Measurements from ENCODE around the gene PDZD2. TPM values are rescaled to one million over a fixed set of nuclear protein-coding genes. Genes with fewer than 3 reads are reported as not detected.

Gene PDZD2
- total and polyA plus RNA-seq, 4 experiments from 2014 or later, result 0.07 to 1.1 (median 0.68) TPM

DNA sequence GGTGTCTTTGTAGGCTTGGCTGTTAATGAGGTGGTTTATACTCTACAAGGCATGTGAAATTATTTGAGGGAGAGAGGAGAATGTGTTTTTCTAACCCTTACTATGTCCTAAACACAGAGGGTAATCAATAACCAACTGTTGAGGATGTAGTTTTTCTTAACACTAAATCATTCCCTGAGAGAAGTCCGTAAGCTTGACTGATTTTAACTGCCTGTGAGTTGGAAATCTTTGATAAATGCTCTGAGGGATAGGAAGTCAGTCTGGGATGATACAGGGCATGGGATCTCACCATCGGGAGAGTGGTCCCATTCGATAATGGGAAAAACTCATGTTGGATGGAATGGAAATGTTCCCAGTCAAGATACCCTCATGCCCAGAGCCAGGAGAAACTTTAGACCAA lies 249.6 kb downstream of the PDZD2 start:
- Histone ChIP-seq H3K9me3 (ENCODE audit: control insufficient read depth in 1 of 2, low read length in 2 of 2) (no peaks in the 10 kb centered on the region), H3K4me3 (ENCODE audit: low read length in 2 of 2) (no peak overlapping the region), H3K27me3 (ENCODE audit: insufficient read depth, low read length) (no peaks in the 10 kb centered on the region), H3K4me1 (ENCODE audit: insufficient read depth, low read length) (no peaks in the 10 kb centered on the region), H3K36me3 (ENCODE audit: insufficient read depth, low read length) (no peaks in the 10 kb centered on the region), H3K27ac (ENCODE audit: low read depth, low read length) (no peak overlapping the region)
- H3K27ac Mint-ChIP-seq, result no peak overlapping the region
- no peaks in the 10 kb centered on the region for H3K36me3 Mint-ChIP-seq
- DNase-seq, result no peak
- intact Hi-C loops (cut with micrococcal nuclease), result no loop called here
- H3K4me1 Mint-ChIP-seq, result no peaks in the 10 kb centered on the region
- ChIA-PET CTCF (ENCODE audit: partially characterized antibody) (no interaction called here), POLR2A (ENCODE audit: partially characterized antibody) (no interaction called here)
- peaks cover 0 to 3% (median 0%) of the 10 kb centered on the region in 8 donors for H3K9me3 Mint-ChIP-seq
- H3K27me3 Mint-ChIP-seq, result peaks cover 0 to 11% of the 10 kb centered on the region in 2 donors
- no peak overlapping the region for H3K4me3 Mint-ChIP-seq

GRCh38 chr5:31889001-31889561 lies 250.2 kb downstream of the PDZD2 start:
- H3K9me3 ChIP-seq (ENCODE audit: control insufficient read depth in 1 of 2, low read length in 2 of 2), result no peaks in the 10 kb centered on the region
- H3K4me3 ChIP-seq (ENCODE audit: low read length in 2 of 2), result no peak overlapping the region
- DNase-seq, result no peak
- no peaks in the 10 kb centered on the region for H3K4me1 ChIP-seq (ENCODE audit: insufficient read depth, low read length)
- H3K27me3 ChIP-seq (ENCODE audit: insufficient read depth, low read length), result no peaks in the 10 kb centered on the region
- Mint-ChIP-seq H3K4me3 (no peak overlapping the region), H3K27me3 (peaks cover 0 to 11% of the 10 kb centered on the region in 2 donors), H3K9me3 (peaks cover 0 to 3% (median 0%) of the 10 kb centered on the region in 8 donors), H3K36me3 (no peaks in the 10 kb centered on the region), H3K27ac (no peak overlapping the region), H3K4me1 (no peaks in the 10 kb centered on the region)
- H3K36me3 ChIP-seq (ENCODE audit: insufficient read depth, low read length), result no peaks in the 10 kb centered on the region
- ChIA-PET CTCF (ENCODE audit: partially characterized antibody) (no interaction called here), POLR2A (ENCODE audit: partially characterized antibody) (no interaction called here)
- intact Hi-C loops (cut with micrococcal nuclease), result no loop called here
- no peak overlapping the region for H3K27ac ChIP-seq (ENCODE audit: low read depth, low read length)

DNA sequence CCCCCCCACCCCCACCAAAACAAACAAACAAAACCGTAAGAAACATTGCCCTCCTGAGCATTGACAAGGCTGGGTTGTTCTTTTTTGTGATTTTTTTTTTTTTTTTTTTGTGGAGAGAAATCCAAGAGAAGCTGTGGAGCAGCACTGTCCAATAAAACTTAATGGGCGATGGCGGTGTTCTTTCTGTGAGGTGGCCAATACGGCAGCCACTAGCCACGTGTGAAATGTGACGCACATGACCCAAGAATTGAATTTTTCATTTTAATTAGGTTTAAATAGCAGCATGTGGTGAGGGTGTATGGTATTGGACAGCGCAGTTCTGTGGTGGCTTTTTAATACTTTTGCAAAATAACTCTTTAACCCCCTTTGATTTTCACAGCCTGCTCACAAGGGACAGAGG lies 251.1 kb downstream of the PDZD2 start:
- no peaks in the 10 kb centered on the region for H3K4me1 ChIP-seq (ENCODE audit: insufficient read depth, low read length)
- Mint-ChIP-seq H3K36me3 (no peaks in the 10 kb centered on the region), H3K4me3 (no peak overlapping the region), H3K27me3 (peaks cover 0 to 9% of the 10 kb centered on the region in 2 donors), H3K27ac (peak overlapping the region in 1 of 7 donors; percentile 47), H3K4me1 (no peaks in the 10 kb centered on the region), H3K9me3 (peaks cover 0 to 3% (median 0%) of the 10 kb centered on the region in 8 donors)
- H3K27me3 ChIP-seq (ENCODE audit: insufficient read depth, low read length), result no peaks in the 10 kb centered on the region
- intact Hi-C loops (cut with micrococcal nuclease), result no loop called here
- no peaks in the 10 kb centered on the region for H3K9me3 ChIP-seq (ENCODE audit: control insufficient read depth in 1 of 2, low read length in 2 of 2)
- no peak overlapping the region for H3K4me3 ChIP-seq (ENCODE audit: low read length in 2 of 2)
- ChIA-PET CTCF (ENCODE audit: partially characterized antibody) (no interaction called here), POLR2A (ENCODE audit: partially characterized antibody) (no interaction called here)
- H3K36me3 ChIP-seq (ENCODE audit: insufficient read depth, low read length), result no peaks in the 10 kb centered on the region
- H3K27ac ChIP-seq (ENCODE audit: low read depth, low read length), result no peak overlapping the region
- DNase-seq, result no peak

- H3K27ac Mint-ChIP-seq, result no peak overlapping the region
- no peaks in the 10 kb centered on the region for H3K36me3 Mint-ChIP-seq
- intact Hi-C loops (cut with micrococcal nuclease), result no loop called here
Measured at GRCh38 chr5:31894141-31894540, 255.2 kb downstream of the PDZD2 start.

GRCh38 chr5:31895199-31895820 lies 256.4 kb downstream of the PDZD2 start:
- intact Hi-C loops (cut with micrococcal nuclease), result no loop called here
- Histone ChIP-seq H3K36me3 (ENCODE audit: insufficient read depth, low read length) (no peaks in the 10 kb centered on the region), H3K27me3 (ENCODE audit: insufficient read depth, low read length) (no peaks in the 10 kb centered on the region), H3K4me1 (ENCODE audit: insufficient read depth, low read length) (no peaks in the 10 kb centered on the region), H3K27ac (ENCODE audit: low read depth, low read length) (no peak overlapping the region), H3K4me3 (ENCODE audit: low read length in 2 of 2) (no peak overlapping the region), H3K9me3 (ENCODE audit: control insufficient read depth in 1 of 2, low read length in 2 of 2) (no peaks in the 10 kb centered on the region)
- DNase-seq, result no peak
- Mint-ChIP-seq H3K27ac (no peak overlapping the region), H3K9me3 (peaks cover 0 to 3% (median 0%) of the 10 kb centered on the region in 8 donors), H3K4me1 (no peaks in the 10 kb centered on the region), H3K36me3 (no peaks in the 10 kb centered on the region), H3K4me3 (no peak overlapping the region), H3K27me3 (peaks cover 0 to 5% of the 10 kb centered on the region in 2 donors)
- POLR2A ChIA-PET (ENCODE audit: partially characterized antibody), result no interaction called here
- CTCF ChIA-PET (ENCODE audit: partially characterized antibody), result no interaction called here

More at GRCh38 chr5:31894141-31894540, 255.2 kb downstream of the PDZD2 start:
- H3K9me3 Mint-ChIP-seq, result peaks cover 0 to 3% (median 0%) of the 10 kb centered on the region in 8 donors
- Histone ChIP-seq H3K27me3 (ENCODE audit: insufficient read depth, low read length) (no peaks in the 10 kb centered on the region), H3K9me3 (ENCODE audit: control insufficient read depth in 1 of 2, low read length in 2 of 2) (no peaks in the 10 kb centered on the region), H3K4me1 (ENCODE audit: insufficient read depth, low read length) (no peaks in the 10 kb centered on the region), H3K36me3 (ENCODE audit: insufficient read depth, low read length) (no peaks in the 10 kb centered on the region), H3K27ac (ENCODE audit: low read depth, low read length) (no peak overlapping the region), H3K4me3 (ENCODE audit: low read length in 2 of 2) (no peak overlapping the region)
- CTCF ChIA-PET (ENCODE audit: partially characterized antibody), result no interaction called here
- peaks cover 0 to 3% of the 10 kb centered on the region in 2 donors for H3K27me3 Mint-ChIP-seq
- no peak overlapping the region for H3K4me3 Mint-ChIP-seq
- H3K4me1 Mint-ChIP-seq, result no peaks in the 10 kb centered on the region
- DNase-seq, result no peak
- POLR2A ChIA-PET (ENCODE audit: partially characterized antibody), result no interaction called here

GRCh38 chr5:31898036-31898632 lies 259.2 kb downstream of the PDZD2 start:
- intact Hi-C loops (cut with micrococcal nuclease), result no loop called here
- DNase-seq, result no peak
- no peaks in the 10 kb centered on the region for H3K4me1 Mint-ChIP-seq
- CTCF ChIA-PET (ENCODE audit: partially characterized antibody), result no interaction called here
- H3K36me3 ChIP-seq (ENCODE audit: insufficient read depth, low read length), result no peaks in the 10 kb centered on the region
- no peaks in the 10 kb centered on the region for H3K9me3 ChIP-seq (ENCODE audit: control insufficient read depth in 1 of 2, low read length in 2 of 2)
- POLR2A ChIA-PET (ENCODE audit: partially characterized antibody), result no interaction called here
- H3K27me3 Mint-ChIP-seq, result peaks cover 5 to 6% of the 10 kb centered on the region in 2 donors
- H3K4me3 Mint-ChIP-seq, result no peak overlapping the region
- no peaks in the 10 kb centered on the region for H3K27me3 ChIP-seq (ENCODE audit: insufficient read depth, low read length)
- peaks cover 0 to 2% (median 0%) of the 10 kb centered on the region in 8 donors for H3K9me3 Mint-ChIP-seq
- H3K27ac Mint-ChIP-seq, result no peak overlapping the region
- H3K36me3 Mint-ChIP-seq, result no peaks in the 10 kb centered on the region
- no peak overlapping the region for H3K27ac ChIP-seq (ENCODE audit: low read depth, low read length)
- H3K4me1 ChIP-seq (ENCODE audit: insufficient read depth, low read length), result no peaks in the 10 kb centered on the region
- H3K4me3 ChIP-seq (ENCODE audit: low read length in 2 of 2), result no peak overlapping the region

DNA sequence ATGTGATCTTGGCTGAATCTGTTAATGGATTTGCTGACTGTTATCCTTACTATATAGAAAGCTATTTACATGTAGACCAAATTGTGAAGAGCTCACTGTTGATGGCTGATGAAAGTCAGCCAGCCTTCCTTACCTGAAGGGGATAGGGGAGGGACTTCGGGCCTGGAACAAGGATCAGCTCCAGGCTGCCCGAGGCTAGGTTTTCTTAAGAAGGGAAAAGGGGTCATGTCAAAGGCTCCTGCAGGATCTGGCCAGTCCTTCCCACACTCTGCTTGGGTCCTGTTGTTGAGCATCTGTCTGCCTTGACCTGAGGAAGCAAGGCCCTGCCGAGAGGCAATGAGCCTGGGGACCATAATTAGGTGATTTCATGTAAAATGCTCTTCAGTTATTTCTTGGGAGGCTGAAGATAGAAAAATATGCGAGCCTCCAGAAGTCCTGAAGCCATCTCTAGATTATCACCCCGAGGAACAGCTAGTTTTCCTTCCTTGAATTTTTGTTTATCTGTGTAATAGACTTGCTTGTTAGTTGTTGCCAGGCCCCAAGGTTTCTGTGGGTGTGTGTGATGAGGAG lies 261.4 kb downstream of the PDZD2 start:
- H3K27ac Mint-ChIP-seq, result no peak overlapping the region
- no peaks in the 10 kb centered on the region for H3K4me1 ChIP-seq (ENCODE audit: insufficient read depth, low read length)
- H3K9me3 ChIP-seq (ENCODE audit: control insufficient read depth in 1 of 2, low read length in 2 of 2), result no peaks in the 10 kb centered on the region
- H3K27me3 ChIP-seq (ENCODE audit: insufficient read depth, low read length), result no peaks in the 10 kb centered on the region
- intact Hi-C loops (cut with micrococcal nuclease), result no loop called here
- H3K4me1 Mint-ChIP-seq, result no peaks in the 10 kb centered on the region
- DNase-seq, result no peak
- ChIA-PET CTCF (ENCODE audit: partially characterized antibody) (no interaction called here), POLR2A (ENCODE audit: partially characterized antibody) (no interaction called here)
- H3K4me3 ChIP-seq (ENCODE audit: low read length in 2 of 2), result no peak overlapping the region
- no peaks in the 10 kb centered on the region for H3K36me3 ChIP-seq (ENCODE audit: insufficient read depth, low read length)
- no peaks in the 10 kb centered on the region for H3K36me3 Mint-ChIP-seq
- H3K4me3 Mint-ChIP-seq, result no peak overlapping the region
- H3K27me3 Mint-ChIP-seq, result peaks cover 5 to 6% of the 10 kb centered on the region in 2 donors
- no peak overlapping the region for H3K27ac ChIP-seq (ENCODE audit: low read depth, low read length)
- peaks cover 0 to 2% (median 0%) of the 10 kb centered on the region in 8 donors for H3K9me3 Mint-ChIP-seq
